DOHH2 (cell line): Measurements from ENCODE around the gene TTBK1.

Experiments
- H3F3A ChIP-seq: fragments of 200-600 bp; sonication (generic), shearing (Covaris generic); 2 replicates; pipeline ENCODE4 v1.6.0; 2016; ENCODE audit warnings: antibody characterized with exemption, mild to moderate bottlenecking; ENCODE audit not compliant: control insufficient read depth, insufficient read depth
- H3K27ac ChIP-seq: fragments of 200-600 bp; sonication (generic); 2 replicates; pipeline ENCODE4 v1.5.1; 2014; ENCODE audit warnings: low read depth, mild to moderate bottlenecking, low read length, moderate library complexity
- H3K27me3 ChIP-seq: fragments of 200-600 bp; sonication (generic); 2 replicates; pipeline ENCODE4 v1.6.1; 2014; ENCODE audit warnings: mild to moderate bottlenecking, low read length, mixed read lengths; ENCODE audit not compliant: control insufficient read depth
- H3K36me3 ChIP-seq: fragments of 200-600 bp; sonication (generic); 2 replicates; pipeline ENCODE4 v1.6.1; 2014; ENCODE audit warnings: mild to moderate bottlenecking, low read length, moderate library complexity, mixed read lengths; ENCODE audit not compliant: control insufficient read depth
- H3K4me1 ChIP-seq: fragments of 200-600 bp; sonication (generic); 2 replicates; pipeline ENCODE4 v1.6.1; 2014; ENCODE audit warnings: mild to moderate bottlenecking, low read length, mixed read lengths; ENCODE audit not compliant: control insufficient read depth
- H3K4me2 ChIP-seq: fragments of 200-600 bp; sonication (generic); 2 replicates; pipeline ENCODE4 v1.6.0; 2014; ENCODE audit warnings: mild to moderate bottlenecking, low read length, moderate library complexity
- H3K4me3 ChIP-seq: fragments of 200-600 bp; sonication (generic); 2 replicates; pipeline ENCODE4 v1.5.1; 2014; ENCODE audit warnings: mild to moderate bottlenecking, low read length, mixed read lengths
- H3K79me2 ChIP-seq: fragments of 200-600 bp; sonication (generic); 2 replicates; pipeline ENCODE4 v1.6.1; 2014; ENCODE audit warnings: mild to moderate bottlenecking, low read length, mixed read lengths; ENCODE audit not compliant: control insufficient read depth
- H3K9me2 ChIP-seq: fragments of 200-600 bp; sonication (generic); replicated peaks from 2 replicates; pipeline ENCODE4 v1.6.1; 2014; ENCODE audit warnings: mild to moderate bottlenecking, low read length, mixed read lengths; ENCODE audit not compliant: control insufficient read depth
- H3K9me3 ChIP-seq: fragments of 200-600 bp; sonication (generic); 2 replicates; pipeline ENCODE4 v1.6.1; 2014; ENCODE audit warnings: antibody characterized with exemption, low read length, mixed read lengths; ENCODE audit not compliant: control insufficient read depth, insufficient read depth
- H4K20me1 ChIP-seq: fragments of 200-600 bp; sonication (generic); 2 replicates; pipeline ENCODE4 v1.6.0; 2014; ENCODE audit warnings: low read depth, mild to moderate bottlenecking, antibody characterized with exemption, low read length, moderate library complexity; ENCODE audit not compliant: control insufficient read depth, insufficient read depth
- EZH2phosphoT487 ChIP-seq: fragments of 200-600 bp; sonication (generic); IDR thresholded peaks from 2 replicates; pipeline ENCODE4 v1.6.1; 2017; ENCODE audit warnings: borderline replicate concordance, mild to moderate bottlenecking, antibody characterized with exemption, low read length, moderate library complexity, mixed read lengths
- TF ChIP-seq, protein P1 (sequence below): fragments of 200-600 bp; sonication (generic); IDR thresholded peaks from one replicate; pipeline ENCODE4 v1.5.1; 2014; ENCODE audit warnings: antibody characterized with exemption, mild to moderate bottlenecking, low read depth, low read length; ENCODE audit not compliant: poor library complexity, severe bottlenecking

Gene TTBK1

GRCh38 chr6:43256670-43257366 lies 13.5 kb downstream of the TTBK1 start:
- peaks cover 5% of the 10 kb centered on the region for H3K27me3 ChIP-seq
- no peak overlapping the region for H3K27ac ChIP-seq
- H3K4me1 ChIP-seq: peaks cover 12% of the 10 kb centered on the region
- H3K9me2 ChIP-seq: no peaks in the 10 kb centered on the region
- H3K4me3 ChIP-seq: no peak overlapping the region
- no peak for TF ChIP-seq EZH2phosphoT487
- TF ChIP-seq, protein P1, sequence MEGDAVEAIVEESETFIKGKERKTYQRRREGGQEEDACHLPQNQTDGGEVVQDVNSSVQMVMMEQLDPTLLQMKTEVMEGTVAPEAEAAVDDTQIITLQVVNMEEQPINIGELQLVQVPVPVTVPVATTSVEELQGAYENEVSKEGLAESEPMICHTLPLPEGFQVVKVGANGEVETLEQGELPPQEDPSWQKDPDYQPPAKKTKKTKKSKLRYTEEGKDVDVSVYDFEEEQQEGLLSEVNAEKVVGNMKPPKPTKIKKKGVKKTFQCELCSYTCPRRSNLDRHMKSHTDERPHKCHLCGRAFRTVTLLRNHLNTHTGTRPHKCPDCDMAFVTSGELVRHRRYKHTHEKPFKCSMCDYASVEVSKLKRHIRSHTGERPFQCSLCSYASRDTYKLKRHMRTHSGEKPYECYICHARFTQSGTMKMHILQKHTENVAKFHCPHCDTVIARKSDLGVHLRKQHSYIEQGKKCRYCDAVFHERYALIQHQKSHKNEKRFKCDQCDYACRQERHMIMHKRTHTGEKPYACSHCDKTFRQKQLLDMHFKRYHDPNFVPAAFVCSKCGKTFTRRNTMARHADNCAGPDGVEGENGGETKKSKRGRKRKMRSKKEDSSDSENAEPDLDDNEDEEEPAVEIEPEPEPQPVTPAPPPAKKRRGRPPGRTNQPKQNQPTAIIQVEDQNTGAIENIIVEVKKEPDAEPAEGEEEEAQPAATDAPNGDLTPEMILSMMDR: no peak
- no peaks in the 10 kb centered on the region for H3K9me3 ChIP-seq
- H3K79me2 ChIP-seq: no peaks in the 10 kb centered on the region
- H3K36me3 ChIP-seq: no peaks in the 10 kb centered on the region
- H3F3A ChIP-seq: no peaks in the 10 kb centered on the region; the same call in 1 of the 2 replicates
- H4K20me1 ChIP-seq: no peaks in the 10 kb centered on the region
- no peak overlapping the region for H3K4me2 ChIP-seq

DNA sequence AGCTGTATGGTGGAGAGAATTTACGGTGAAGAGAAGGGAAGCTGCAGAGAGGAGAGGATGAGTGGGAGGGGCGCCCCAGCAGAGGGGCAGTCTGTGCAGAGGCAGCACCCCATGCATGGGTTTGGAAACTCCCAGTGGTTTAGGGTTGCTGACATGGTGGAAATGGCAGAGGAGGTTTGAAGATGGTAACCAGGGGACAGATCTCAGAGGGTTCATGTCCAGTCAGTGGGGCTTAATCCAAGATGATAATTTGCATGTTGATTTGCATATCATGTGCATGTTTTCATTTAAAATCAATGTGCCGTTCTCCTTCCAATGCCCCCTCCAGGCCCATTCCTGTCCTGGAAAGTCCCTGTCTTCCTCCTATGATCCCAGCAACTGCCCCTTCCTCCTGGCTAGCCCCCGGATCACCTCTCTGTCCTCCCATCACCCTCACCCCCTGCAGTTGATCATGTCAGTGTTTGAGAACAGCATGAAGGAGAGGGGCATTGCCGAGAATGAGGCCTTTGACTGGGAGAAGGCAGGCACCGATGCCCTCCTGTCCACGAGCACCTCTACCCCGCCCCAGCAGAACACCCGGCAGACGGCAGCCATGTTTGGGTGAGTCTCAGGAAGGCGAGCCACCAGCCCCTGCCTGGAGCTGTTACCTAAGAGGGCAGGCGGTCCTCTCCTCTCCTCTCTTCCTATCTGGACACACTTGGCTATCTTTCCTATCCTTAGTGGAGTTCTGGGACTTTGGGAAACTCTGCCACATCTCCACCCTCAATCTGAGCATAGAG lies 14.3 kb downstream of the TTBK1 start:
- Histone ChIP-seq H3K36me3 (no peaks in the 10 kb centered on the region), H3K79me2 (no peaks in the 10 kb centered on the region), H3K27me3 (peaks cover 3% of the 10 kb centered on the region; the same call in 1 of the 2 replicates), H3K9me2 (no peaks in the 10 kb centered on the region), H3K9me3 (no peaks in the 10 kb centered on the region), H4K20me1 (no peaks in the 10 kb centered on the region), H3K27ac (no peak overlapping the region), H3K4me3 (no peak overlapping the region), H3F3A (no peaks in the 10 kb centered on the region; the same call in 1 of the 2 replicates), H3K4me2 (no peak overlapping the region; the same call in 1 of the 2 replicates), H3K4me1 (peaks cover 12% of the 10 kb centered on the region)
- no peak for TF ChIP-seq EZH2phosphoT487
- TF ChIP-seq, protein P1: no peak

DNA sequence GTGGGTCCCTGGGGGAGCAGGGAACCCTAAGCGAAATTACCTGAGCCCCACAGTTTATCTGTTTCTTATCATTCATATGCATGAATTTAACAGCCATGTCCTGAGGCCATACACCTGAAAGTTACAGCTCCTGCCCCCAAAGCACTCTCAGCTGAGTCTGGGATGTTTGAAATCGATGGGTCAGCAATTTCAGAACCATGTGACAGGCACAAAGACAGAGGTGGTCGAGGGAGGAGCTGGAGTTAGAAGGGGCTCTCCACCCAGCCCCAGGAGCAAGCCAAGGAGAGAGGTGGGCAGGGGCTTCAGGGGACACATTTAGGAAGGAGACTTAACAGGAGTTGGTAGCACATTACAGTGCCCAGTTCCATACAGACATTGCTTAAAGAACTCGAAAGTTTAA lies 14.9 kb downstream of the TTBK1 start:
- no peaks in the 10 kb centered on the region for H3K79me2 ChIP-seq
- peaks cover 2% of the 10 kb centered on the region; the same call in 1 of the 2 replicates for H3K27me3 ChIP-seq
- H3K4me1 ChIP-seq: peaks cover 13% of the 10 kb centered on the region
- no peaks in the 10 kb centered on the region for H3K9me2 ChIP-seq
- no peak overlapping the region for H3K27ac ChIP-seq
- H3F3A ChIP-seq: no peaks in the 10 kb centered on the region; the same call in 1 of the 2 replicates
- H4K20me1 ChIP-seq: no peaks in the 10 kb centered on the region
- TF ChIP-seq, protein P1: no peak
- TF ChIP-seq EZH2phosphoT487: no peak
- no peaks in the 10 kb centered on the region for H3K9me3 ChIP-seq
- no peaks in the 10 kb centered on the region for H3K36me3 ChIP-seq
- H3K4me2 ChIP-seq: no peak overlapping the region
- H3K4me3 ChIP-seq: no peak overlapping the region
